Nephron (organoid): ENCODE results near the gene FBXO8.

Source experiments
- H3K27ac Mint-ChIP-seq, 3 experiments: 2 replicates each; pipeline ENCODE4 v1.8.0; 2020; ENCODE audit warnings: mixed read lengths in 3 of 3, mild to moderate bottlenecking in 2 of 3, moderate library complexity in 1 of 3
- H3K27me3 Mint-ChIP-seq: 2 replicates; pipeline ENCODE4 v1.8.0; 2021; ENCODE audit warnings: low read depth, mild to moderate bottlenecking, moderate library complexity, mixed read lengths
- H3K36me3 Mint-ChIP-seq: 2 replicates; pipeline ENCODE4 v1.8.0; 2020; ENCODE audit warnings: low read depth, mixed read lengths
- H3K4me1 Mint-ChIP-seq: 2 replicates; pipeline ENCODE4 v1.8.0; 2020; ENCODE audit warnings: mixed read lengths
- H3K4me3 Mint-ChIP-seq, 3 experiments: 2 replicates each; pipeline ENCODE4 v1.8.0; 2020; ENCODE audit warnings: mild to moderate bottlenecking in 3 of 3, mixed read lengths in 3 of 3, moderate library complexity in 2 of 3
- H3K9me3 Mint-ChIP-seq: 2 replicates; pipeline ENCODE4 v1.8.0; 2020; ENCODE audit warnings: mixed read lengths
- CTCF ChIP-seq, 3 experiments: fragments of 200-600 bp; sonication (generic); IDR thresholded peaks; one replicate each; pipeline ENCODE4 v1.5.0; 2021; ENCODE audit warnings: antibody characterized with exemption in 3 of 3; ENCODE audit not compliant: unreplicated experiment in 3 of 3

FBXO8 gene

GRCh38 chr4:174259580-174259979 is 23.9 kb downstream of the FBXO8 start:
- no peaks in the 10 kb centered on the region for H3K36me3 Mint-ChIP-seq
- no peak for TF ChIP-seq CTCF (IDR thresholded peaks at IDR 0.05; ENCODE audit: unreplicated experiment in 3 of 3)
- no peak overlapping the region for H3K4me3 Mint-ChIP-seq
- no peak overlapping the region for H3K27ac Mint-ChIP-seq
- H3K9me3 Mint-ChIP-seq: no peaks in the 10 kb centered on the region
- H3K27me3 Mint-ChIP-seq: no peaks in the 10 kb centered on the region
- H3K4me1 Mint-ChIP-seq: peaks cover 18% of the 10 kb centered on the region

GRCh38 chr4:174256277-174256713 is 27.2 kb downstream of the FBXO8 start:
- TF ChIP-seq CTCF (IDR thresholded peaks at IDR 0.05; ENCODE audit: unreplicated experiment in 3 of 3): no peak
- Mint-ChIP-seq H3K27me3 (no peaks in the 10 kb centered on the region), H3K4me1 (peaks cover 17% of the 10 kb centered on the region), H3K27ac (no peak overlapping the region), H3K36me3 (no peaks in the 10 kb centered on the region), H3K4me3 (no peak overlapping the region), H3K9me3 (no peaks in the 10 kb centered on the region)

- no peaks in the 10 kb centered on the region for H3K9me3 Mint-ChIP-seq
- no peaks in the 10 kb centered on the region for H3K27me3 Mint-ChIP-seq
Measured at GRCh38 chr4:174255786-174256185, 27.7 kb downstream of the FBXO8 start.

GRCh38 chr4:174255374-174255773 is 28.1 kb downstream of the FBXO8 start:
- TF ChIP-seq CTCF (IDR thresholded peaks at IDR 0.05; ENCODE audit: unreplicated experiment in 3 of 3): no peak
- no peaks in the 10 kb centered on the region for H3K36me3 Mint-ChIP-seq
- H3K27ac Mint-ChIP-seq: no peak overlapping the region
- no peaks in the 10 kb centered on the region for H3K9me3 Mint-ChIP-seq
- peaks cover 16% of the 10 kb centered on the region for H3K4me1 Mint-ChIP-seq
- H3K4me3 Mint-ChIP-seq: no peak overlapping the region
- no peaks in the 10 kb centered on the region for H3K27me3 Mint-ChIP-seq

More at GRCh38 chr4:174255786-174256185, 27.7 kb downstream of the FBXO8 start:
- TF ChIP-seq CTCF (IDR thresholded peaks at IDR 0.05; ENCODE audit: unreplicated experiment in 3 of 3): no peak
- Mint-ChIP-seq H3K4me3 (no peak overlapping the region), H3K4me1 (peaks cover 17% of the 10 kb centered on the region), H3K36me3 (no peaks in the 10 kb centered on the region), H3K27ac (no peak overlapping the region)

- Mint-ChIP-seq H3K27me3 (no peaks in the 10 kb centered on the region), H3K27ac (no peak overlapping the region), H3K36me3 (no peaks in the 10 kb centered on the region), H3K4me1 (peaks cover 11% of the 10 kb centered on the region), H3K9me3 (no peaks in the 10 kb centered on the region), H3K4me3 (no peak overlapping the region)
- no peak for TF ChIP-seq CTCF (IDR thresholded peaks at IDR 0.05; ENCODE audit: unreplicated experiment in 3 of 3)
Measured at GRCh38 chr4:174254613-174255012, 28.9 kb downstream of the FBXO8 start.

- no peaks in the 10 kb centered on the region for H3K36me3 Mint-ChIP-seq
- H3K9me3 Mint-ChIP-seq: no peaks in the 10 kb centered on the region
- H3K4me3 Mint-ChIP-seq: no peak overlapping the region
- H3K4me1 Mint-ChIP-seq: peaks cover 20% of the 10 kb centered on the region
- no peak overlapping the region for H3K27ac Mint-ChIP-seq
- no peaks in the 10 kb centered on the region for H3K27me3 Mint-ChIP-seq
- TF ChIP-seq CTCF (IDR thresholded peaks at IDR 0.05; ENCODE audit: unreplicated experiment in 3 of 3): no peak
Measured at GRCh38 chr4:174252412-174252811, 31.1 kb downstream of the FBXO8 start.
